ENCODE results near the gene CPT1A. TPM values are rescaled to one million over a fixed set of nuclear protein-coding genes. Genes with fewer than 3 reads are reported as not detected.

Gene CPT1A
- polyA plus RNA-seq, 3 donors, result 26.3 to 36.4 (median 31.3) TPM

GRCh38 chr11:68748061-68748460, 93.7 kb downstream of the CPT1A start:
- DNase-seq (ENCODE audit: extremely low read depth in 1 of 11, low read depth in 9 of 11, low spot score in 4 of 11), result no peak

- DNase-seq (ENCODE audit: extremely low read depth in 1 of 11, low read depth in 9 of 11, low spot score in 4 of 11), result no peak
Measured at GRCh38 chr11:68743539-68743938, 98.2 kb downstream of the CPT1A start.

GRCh38 chr11:68741463-68741862, 100.3 kb downstream of the CPT1A start:
- DNase-seq (ENCODE audit: extremely low read depth in 1 of 11, low read depth in 9 of 11, low spot score in 4 of 11), result no peak

GRCh38 chr11:68735646-68736045, 106.1 kb downstream of the CPT1A start:
- no peak for DNase-seq (ENCODE audit: extremely low read depth in 1 of 11, low read depth in 9 of 11, low spot score in 4 of 11)

- no peak for DNase-seq (ENCODE audit: extremely low read depth in 1 of 11, low read depth in 9 of 11, low spot score in 4 of 11)
Measured at GRCh38 chr11:68735125-68735524, 106.6 kb downstream of the CPT1A start.

- DNase-seq (ENCODE audit: extremely low read depth in 1 of 11, low read depth in 9 of 11, low spot score in 4 of 11), result no peak
Measured at GRCh38 chr11:68734111-68734510, 107.6 kb downstream of the CPT1A start.

- no peak for DNase-seq (ENCODE audit: extremely low read depth in 1 of 11, low read depth in 9 of 11, low spot score in 4 of 11)
Measured at GRCh38 chr11:68727783-68728182, 113.9 kb downstream of the CPT1A start.

GRCh38 chr11:68724293-68724692, 117.4 kb downstream of the CPT1A start:
- no peak for DNase-seq (ENCODE audit: extremely low read depth in 1 of 11, low read depth in 9 of 11, low spot score in 4 of 11)

- no peak for DNase-seq (ENCODE audit: extremely low read depth in 1 of 11, low read depth in 9 of 11, low spot score in 4 of 11)
Measured at GRCh38 chr11:68722143-68722542, 119.6 kb downstream of the CPT1A start.

- no peak for DNase-seq (ENCODE audit: extremely low read depth in 1 of 11, low read depth in 9 of 11, low spot score in 4 of 11)
Measured at GRCh38 chr11:68721075-68721474, 120.6 kb downstream of the CPT1A start.

GRCh38 chr11:68715456-68716122, 126.1 kb downstream of the CPT1A start:
- DNase-seq (ENCODE audit: extremely low read depth in 1 of 11, low read depth in 9 of 11, low spot score in 4 of 11), result no peak

- peak in 9 of 11 donors; percentile 11 to 44 (median 32) for DNase-seq (ENCODE audit: extremely low read depth in 1 of 11, low read depth in 9 of 11, low spot score in 4 of 11)
Measured at GRCh38 chr11:68714060-68714856, 127.5 kb downstream of the CPT1A start.

GRCh38 chr11:68711114-68711513, 130.6 kb downstream of the CPT1A start:
- no peak for DNase-seq (ENCODE audit: extremely low read depth in 1 of 11, low read depth in 9 of 11, low spot score in 4 of 11)

- no peak for DNase-seq (ENCODE audit: extremely low read depth in 1 of 11, low read depth in 9 of 11, low spot score in 4 of 11)
Measured at GRCh38 chr11:68710409-68710808, 131.3 kb downstream of the CPT1A start.

GRCh38 chr11:68709062-68709461, 132.7 kb downstream of the CPT1A start:
- no peak for DNase-seq (ENCODE audit: extremely low read depth in 1 of 11, low read depth in 9 of 11, low spot score in 4 of 11)

- no peak for DNase-seq (ENCODE audit: extremely low read depth in 1 of 11, low read depth in 9 of 11, low spot score in 4 of 11)
Measured at GRCh38 chr11:68707527-68707926, 134.2 kb downstream of the CPT1A start.

- no peak for DNase-seq (ENCODE audit: extremely low read depth in 1 of 11, low read depth in 9 of 11, low spot score in 4 of 11)
Measured at GRCh38 chr11:68704887-68705286, 136.8 kb downstream of the CPT1A start.

All from renal cortex interstitium (tissue), 11 donors.